Cerebellar cortex (tissue), 1 donor: ENCODE results near the gene ANKHD1.
A peak's percentile ranks its signal among the peaks of the same experiment; 100 is the strongest.
"Not testable (repeated sequence)": the region's sequence is repeated elsewhere in the genome, so short reads cannot be mapped to it uniquely, and the experiment has no call there.

Experiments used
- DNase-seq: peaks from one replicate; pipeline ENCODE4 v3.0.0-alpha.2; 2015; ENCODE audit warnings: low spot score

Gene ANKHD1

DNA sequence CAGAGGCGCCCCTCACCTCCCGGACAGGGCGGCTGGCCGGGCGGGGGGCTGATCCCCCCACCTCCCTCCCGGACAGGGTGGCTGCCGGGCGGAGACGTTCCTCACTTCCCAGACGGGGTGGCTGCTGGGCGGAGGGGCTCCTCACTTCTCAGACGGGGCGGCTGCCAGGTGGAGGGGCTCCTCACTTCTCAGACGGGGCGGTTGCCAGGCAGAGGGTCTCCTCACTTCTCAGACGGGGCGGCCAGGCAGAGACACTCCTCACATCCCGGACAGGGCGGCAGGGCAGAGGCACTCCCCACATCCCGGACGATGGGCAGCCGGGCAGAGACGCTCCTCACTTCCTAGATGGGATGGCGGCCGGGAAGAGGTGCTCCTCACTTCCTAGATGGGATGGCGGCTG is 26.1 kb downstream of the ANKHD1 start:
- DNase-seq = not testable (repeated sequence)

DNA sequence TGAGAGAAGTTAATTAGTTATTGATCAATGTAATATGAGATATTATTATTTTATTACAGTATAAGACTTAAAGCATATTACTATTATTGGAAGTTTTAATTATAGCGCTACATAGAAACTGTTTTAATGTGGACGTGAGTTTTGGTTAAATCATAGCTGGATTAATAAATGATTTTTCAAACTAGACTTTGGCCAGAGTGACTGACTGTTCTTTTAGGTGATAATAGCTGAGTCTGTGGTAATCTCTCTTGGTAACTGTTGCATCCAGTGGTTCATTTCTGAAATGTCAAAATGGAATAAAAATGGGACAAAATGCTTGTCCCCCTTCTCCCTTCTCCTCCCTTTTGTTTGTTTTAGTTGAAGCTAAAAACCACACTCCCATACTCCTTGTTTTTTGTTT is 28.1 kb downstream of the ANKHD1 start:
- DNase-seq = no peak

- no peak for DNase-seq
Observed at GRCh38 chr5:140432212-140432611, 30.6 kb downstream of the ANKHD1 start.

GRCh38 chr5:140432916-140433315 is 31.3 kb downstream of the ANKHD1 start:
- DNase-seq = no peak

DNA sequence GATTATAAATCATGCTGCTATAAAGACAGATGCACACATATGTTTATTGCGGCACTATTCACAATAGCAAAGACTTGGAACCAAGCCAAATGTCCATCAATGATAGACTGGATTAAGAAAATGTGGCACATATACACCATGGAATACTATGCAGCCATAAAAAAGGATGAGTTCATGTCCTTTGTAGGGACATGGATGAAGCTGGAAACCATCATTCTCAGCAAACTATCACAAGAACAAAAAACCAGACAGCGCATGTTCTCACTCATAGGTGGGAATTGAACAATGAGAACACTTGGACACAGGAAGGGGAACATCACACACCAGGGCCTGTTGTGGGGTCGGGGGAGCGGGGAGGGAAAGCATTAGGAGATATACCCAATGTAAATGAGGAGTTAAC is 55.7 kb downstream of the ANKHD1 start:
- not testable (repeated sequence) for DNase-seq

DNA sequence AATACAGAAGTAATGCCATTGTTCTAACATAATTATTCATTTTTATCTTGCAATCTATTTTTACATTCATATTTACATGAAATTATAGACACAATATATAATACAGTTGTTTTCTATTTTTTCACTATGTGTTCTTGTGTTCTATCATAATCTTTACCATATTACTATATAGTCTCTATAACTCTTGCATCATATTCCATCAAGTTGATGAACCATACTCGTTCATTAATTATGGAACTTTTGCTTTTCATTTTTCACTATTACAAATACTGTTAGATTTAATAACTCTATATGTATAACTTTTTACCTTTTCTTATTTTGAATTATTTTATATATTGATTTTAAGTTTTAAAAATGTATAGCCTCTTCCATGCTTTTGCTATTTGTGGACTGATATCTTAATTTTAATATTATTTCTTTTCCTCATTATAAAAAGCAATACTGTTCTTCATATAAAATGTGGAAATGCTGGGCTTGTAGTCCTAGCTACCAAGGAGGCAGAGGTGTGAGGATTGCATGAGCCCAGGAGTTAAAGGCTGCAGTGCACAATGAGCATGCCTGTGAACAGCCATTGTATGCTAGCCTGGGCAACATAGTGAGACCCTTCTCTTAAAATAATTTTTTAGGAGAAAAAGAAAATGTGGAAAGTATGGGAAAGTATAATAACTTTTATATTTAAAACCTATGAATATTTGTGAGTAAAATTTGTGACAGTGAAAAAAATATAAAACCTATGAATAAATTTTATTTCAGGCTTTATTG is 65.5 kb downstream of the ANKHD1 start:
- DNase-seq = no peak

- DNase-seq = no peak
Observed at GRCh38 chr5:140468188-140468587, 66.6 kb downstream of the ANKHD1 start.

DNA sequence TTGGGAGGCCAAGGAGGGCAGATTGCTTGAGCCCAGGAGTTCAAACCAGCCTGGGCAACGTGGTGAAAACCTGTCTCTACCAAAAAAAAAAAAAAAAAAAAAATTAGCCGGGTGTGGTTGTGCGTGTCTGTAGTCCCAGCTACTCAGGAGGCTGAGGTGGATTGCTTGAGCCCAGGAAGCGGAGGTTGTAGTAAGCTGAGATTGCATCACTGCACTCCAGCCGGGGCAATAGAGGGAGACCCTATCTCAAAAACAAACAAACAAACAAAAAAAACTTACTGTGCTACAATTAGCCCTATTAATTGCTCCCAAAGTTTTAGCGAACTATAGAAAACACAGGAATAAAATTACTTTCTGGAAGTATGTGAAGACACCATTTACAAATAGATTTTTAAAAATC is 67.6 kb downstream of the ANKHD1 start:
- peak; percentile 16 for DNase-seq

DNA sequence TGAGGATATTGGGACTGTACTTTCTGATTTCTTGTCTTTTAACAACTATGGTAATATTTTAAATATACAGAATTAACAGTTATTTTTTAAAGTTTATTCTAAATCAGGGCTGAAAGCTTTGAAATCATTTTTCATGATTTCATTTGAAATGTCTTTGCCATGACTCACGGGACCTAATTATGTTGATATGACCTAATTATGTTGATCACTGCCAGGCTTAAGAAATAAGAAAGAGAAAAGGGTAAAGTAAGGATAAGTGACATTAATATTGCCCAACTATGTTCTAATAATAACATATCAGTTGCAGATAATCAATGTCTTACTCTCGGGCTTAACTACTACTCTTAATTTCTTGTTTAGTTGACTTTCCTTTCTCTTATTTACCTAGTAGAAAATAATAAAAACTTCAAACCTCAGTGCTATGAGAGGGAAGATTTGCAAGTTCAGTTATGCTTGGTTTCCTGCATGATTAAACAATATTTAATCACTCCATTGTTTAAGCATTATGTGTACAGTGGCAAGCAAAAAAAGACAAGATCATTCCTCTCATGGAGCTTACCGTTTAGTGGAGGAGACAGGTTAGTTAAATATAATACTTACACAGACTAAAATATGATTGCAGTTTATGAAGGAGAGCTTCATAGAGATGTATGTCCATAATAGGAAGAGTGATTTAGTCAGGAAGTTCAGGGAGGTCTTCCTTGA is 78.8 kb downstream of the ANKHD1 start:
- DNase-seq = no peak

DNA sequence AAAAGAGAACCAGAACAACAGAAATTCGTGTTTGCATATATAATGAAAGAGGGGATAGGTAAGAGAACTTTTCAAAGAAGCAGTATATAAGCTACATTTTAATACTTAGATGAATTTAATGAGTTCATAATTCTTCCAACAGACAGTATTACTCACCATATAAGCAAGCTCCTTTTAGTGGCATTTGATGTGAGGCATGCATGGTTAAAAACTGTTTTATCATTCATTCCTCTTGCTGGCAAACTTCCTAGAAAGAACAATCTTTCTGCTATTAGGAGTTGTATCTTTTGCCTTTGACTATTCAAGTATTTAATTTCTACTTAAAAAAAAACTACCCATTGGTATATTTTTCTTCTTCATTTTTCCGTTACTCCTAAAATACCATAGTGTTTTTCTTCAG is 80.1 kb downstream of the ANKHD1 start:
- DNase-seq = no peak

GRCh38 chr5:140483055-140483454 is 81.4 kb downstream of the ANKHD1 start:
- no peak for DNase-seq

GRCh38 chr5:140488141-140488540 is 86.5 kb downstream of the ANKHD1 start:
- not testable (repeated sequence) for DNase-seq

- no peak for DNase-seq
Observed at GRCh38 chr5:140488914-140489313, 87.3 kb downstream of the ANKHD1 start.

GRCh38 chr5:140497897-140498296 is 96.3 kb downstream of the ANKHD1 start:
- no peak for DNase-seq

DNA sequence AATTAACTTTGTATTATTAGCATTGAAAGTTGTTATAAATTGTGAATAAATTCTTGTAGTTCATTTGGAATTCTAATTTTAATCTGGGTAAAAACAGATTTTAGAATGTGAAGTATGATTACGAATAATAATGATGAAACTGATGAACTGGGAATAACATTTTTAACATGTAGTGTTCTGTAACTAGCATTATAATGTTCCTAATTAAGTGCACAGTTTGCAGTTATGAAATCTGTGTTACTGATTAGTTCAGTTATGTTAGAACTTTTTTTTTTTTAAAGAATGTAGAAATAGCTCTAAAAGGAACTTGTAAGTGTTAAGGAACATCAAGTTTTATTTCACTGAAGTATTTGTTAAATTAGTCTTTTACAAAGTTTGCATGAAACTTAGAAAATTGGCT is 97.0 kb downstream of the ANKHD1 start:
- DNase-seq = no peak

- no peak for DNase-seq
Observed at GRCh38 chr5:140502834-140503233, 101.2 kb downstream of the ANKHD1 start.

- DNase-seq = no peak
Observed at GRCh38 chr5:140509898-140510297, 108.3 kb downstream of the ANKHD1 start.

- DNase-seq = no peak
Observed at GRCh38 chr5:140513124-140513523, 111.5 kb downstream of the ANKHD1 start.

DNA sequence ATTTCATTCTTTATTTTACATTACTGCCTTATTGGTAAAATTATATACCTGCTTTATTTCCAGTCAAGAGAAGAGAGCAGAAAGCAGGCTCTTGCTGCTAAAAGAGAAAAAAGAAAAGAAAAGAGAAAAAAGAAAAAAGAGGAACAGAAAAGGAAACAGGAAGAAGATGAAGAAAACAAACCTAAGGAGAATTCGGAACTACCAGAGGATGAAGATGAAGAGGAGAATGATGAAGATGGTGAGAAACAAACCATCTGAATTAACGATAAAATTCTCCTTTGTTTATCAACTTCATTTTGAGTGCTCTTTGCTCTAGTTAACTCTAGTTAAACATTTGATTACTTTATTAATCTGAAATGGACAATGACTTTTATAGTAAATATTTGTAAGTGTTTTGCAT is 122.4 kb downstream of the ANKHD1 start:
- no peak for DNase-seq

GRCh38 chr5:140540227-140540626 is 138.6 kb downstream of the ANKHD1 start:
- DNase-seq = no peak

DNA sequence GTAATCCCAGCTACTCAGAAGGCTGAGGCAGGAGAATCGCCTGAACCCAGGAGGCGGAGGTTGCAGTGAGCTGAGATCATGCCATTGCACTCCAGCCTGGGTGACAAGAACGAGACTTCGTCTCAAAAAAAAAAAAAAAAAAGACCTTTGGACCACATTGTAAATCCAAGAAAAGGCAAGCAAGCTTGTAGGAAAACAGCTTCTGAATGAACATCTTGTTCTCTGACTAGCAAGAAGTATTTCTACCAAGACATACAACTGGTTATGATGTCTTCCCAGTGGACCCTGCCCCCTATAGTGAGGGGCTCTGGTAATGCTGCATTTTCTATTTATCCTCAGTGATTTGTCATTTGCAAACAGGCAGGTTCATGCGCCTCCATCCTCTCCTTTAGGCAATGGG is 141.3 kb downstream of the ANKHD1 start:
- no peak for DNase-seq

GRCh38 chr5:140544986-140545385 is 143.4 kb downstream of the ANKHD1 start:
- DNase-seq = no peak

GRCh38 chr5:140545606-140546005 is 144.0 kb downstream of the ANKHD1 start:
- no peak for DNase-seq
